Bone marrow (tissue), 2 donors: ENCODE data around the gene SMIM13.
A peak's percentile ranks its signal among the peaks of the same experiment; 100 is the strongest.

Source experiments
- DNase-seq, 2 donors: peaks; one replicate each; lab custom pipeline; 2025; lab: John Stamatoyannopoulos, UW

Gene SMIM13

DNA sequence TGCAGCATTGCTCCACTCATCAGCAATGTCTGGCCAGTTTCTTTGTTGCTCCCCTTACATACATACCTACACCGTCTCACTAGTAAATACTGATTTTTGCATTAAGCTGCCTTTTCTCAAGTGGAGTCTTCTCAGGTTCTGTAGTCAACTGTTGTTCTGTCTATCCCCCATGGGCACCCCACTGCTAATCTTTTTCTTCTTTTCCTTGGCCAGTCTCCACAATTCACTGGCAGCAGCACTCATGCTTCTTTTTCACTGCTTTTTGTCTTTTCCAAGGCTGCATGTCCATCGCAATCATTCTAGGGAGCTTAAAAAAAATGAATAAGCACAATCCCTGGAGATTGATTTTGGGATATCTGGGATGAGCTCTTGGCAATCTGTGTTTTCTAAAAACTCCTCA lies 28.2 kb downstream of the SMIM13 start:
- DNase-seq: no peak

DNA sequence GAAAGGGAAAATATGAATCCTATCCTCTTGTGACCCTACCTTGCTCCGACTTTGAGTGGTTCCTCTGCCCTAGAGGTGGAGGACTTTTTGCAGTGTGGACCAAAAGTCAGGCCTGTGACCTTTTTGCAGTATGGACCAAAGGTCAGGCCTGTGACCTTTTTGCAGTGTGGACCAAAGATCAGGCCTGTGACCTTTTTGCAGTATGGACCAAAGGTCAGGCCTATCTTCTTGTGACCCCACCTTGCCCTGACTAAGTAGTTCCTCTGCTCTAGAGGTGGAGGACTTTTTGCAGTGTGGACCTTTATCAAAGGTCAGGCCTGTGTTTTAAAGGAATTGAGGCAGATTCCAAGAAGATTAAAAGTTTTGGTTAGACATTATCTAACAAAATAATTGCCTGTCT lies 28.7 kb downstream of the SMIM13 start:
- DNase-seq: no peak

DNA sequence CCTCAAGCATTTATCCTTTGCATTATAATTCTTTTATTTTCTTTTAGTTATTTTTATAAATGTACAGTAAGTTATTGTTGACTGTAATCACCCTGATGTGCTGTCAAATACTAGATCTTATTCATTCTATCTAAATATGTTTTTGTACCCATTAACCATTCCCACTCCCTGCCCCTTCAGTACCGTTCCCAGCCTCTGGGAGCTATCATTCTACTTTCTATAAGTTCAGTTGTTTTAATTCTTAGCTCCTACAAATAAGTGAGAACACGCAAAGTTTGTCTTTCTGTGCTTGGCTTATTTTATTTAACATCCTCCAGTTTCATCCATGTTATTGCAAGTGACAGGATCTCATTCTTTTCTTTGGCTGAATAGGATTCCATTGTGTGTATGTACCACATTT lies 30.3 kb downstream of the SMIM13 start:
- DNase-seq: no peak

DNA sequence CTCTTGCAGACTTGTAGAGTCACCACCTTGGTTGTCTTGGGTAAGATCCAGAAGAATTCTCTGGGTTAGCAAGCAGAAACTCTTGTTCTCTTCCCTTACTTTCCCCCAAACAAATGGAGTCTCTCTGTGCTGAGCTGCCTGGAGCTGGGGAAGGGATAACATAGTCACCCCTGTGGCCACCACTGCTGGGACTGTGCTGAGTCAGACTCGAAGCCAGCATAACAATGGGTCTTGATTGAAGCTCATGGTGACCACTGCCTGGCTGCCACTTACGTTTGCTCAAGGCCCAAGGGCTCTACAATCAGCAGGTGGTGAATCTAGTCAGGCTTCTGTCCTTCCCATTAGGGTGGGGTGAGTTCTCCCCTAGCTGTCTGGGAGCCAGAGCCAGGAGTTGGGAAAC lies 33.2 kb downstream of the SMIM13 start:
- no peak for DNase-seq

DNA sequence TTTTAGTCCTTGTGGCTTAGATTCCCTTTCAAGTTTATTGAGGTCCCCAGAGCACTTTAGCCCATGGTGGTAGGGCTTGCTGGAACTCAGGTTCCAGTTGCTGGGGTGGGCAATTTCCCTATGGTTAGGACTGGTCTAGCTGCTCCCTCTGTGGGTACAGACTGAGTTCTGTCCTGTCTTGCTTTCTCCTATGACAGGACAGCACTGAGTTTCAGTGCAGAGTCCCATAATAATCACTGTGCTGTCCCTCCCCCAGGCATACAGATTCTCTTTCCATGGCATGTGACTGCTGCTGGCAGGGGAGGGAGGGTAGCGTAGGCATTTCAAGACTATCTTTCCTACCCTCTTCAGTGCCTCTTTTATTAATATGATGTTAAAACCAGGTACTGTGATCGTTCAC lies 35.0 kb downstream of the SMIM13 start:
- no peak for DNase-seq

DNA sequence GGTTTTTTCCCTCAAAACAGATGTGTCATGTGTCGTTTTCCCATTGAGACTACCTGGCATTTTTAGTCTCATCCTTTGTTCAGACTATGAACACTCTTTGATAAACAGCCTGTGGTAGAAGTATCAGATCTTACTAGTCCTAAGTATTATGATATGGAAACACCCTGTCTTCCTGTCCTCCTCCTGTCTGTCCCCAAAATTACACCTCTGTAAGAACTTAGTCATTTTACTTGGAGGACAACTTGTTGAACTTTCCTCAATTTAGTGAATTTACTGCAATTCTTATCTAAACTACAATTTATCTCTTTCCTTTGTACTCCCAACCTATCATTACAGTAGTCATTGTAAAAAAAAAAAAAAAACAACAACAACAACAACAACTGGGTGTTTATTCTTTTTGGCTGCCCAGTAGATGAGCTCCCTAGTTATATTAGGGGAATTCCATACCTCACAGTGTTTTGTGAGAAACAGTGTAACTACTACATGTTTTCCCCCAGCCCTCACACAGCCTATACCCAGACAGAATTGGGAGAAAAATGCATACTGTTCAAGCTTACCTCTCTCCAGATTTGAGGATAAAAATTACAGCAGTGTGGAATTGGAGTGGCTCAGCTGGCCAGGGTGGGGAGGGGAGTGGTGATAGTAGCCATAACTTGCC lies 36.4 kb downstream of the SMIM13 start:
- no peak for DNase-seq

DNA sequence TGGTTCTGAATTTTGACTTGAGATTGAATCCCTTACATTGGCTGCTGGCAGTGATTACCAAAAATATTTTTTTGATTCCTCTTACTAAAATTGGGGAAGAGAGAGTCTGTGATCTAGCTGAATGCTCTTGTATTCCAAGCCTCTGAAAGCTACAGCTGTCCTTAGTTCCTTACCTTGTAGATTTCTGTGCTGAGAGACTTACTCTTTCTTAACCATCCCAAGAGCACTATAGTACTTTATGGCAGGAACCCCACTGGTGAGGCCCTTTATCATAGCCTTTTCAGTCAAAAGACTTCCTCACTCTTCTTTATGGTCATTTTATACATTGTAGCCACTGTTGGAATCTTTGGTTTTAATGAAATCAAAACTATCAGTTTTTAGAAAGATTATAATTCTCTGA lies 37.0 kb downstream of the SMIM13 start:
- DNase-seq: no peak

DNA sequence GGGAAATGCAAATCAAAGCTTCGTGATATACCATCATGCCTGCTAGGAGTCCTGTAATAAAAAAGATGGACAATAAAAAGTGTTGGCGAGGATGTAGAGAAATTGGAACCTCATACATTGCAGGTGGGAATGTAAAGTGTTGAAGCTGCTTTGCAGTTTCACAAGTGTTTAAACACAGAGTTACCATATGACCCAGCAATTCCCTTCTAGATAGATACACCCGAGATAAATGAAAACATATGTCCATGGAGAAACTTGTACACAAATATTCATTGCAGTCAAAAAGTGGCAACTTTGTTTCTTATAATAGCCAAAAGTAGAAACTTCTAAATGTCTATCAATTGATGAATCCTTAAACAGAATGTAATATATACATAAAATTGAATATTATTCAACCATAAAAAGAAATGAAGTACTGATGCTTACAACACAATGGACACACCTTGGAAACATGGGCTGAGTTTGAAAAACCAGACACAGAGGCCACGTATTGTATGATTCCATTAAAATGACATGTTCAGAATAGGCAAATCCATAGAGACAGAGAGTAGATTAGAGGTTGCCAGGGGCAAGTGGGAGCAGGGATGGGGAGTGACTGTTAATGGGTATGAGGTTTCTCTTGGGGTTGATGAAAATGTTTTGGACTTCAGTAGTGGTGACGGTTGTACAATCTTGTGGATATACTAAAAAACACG lies 38.7 kb downstream of the SMIM13 start:
- no peak for DNase-seq

DNA sequence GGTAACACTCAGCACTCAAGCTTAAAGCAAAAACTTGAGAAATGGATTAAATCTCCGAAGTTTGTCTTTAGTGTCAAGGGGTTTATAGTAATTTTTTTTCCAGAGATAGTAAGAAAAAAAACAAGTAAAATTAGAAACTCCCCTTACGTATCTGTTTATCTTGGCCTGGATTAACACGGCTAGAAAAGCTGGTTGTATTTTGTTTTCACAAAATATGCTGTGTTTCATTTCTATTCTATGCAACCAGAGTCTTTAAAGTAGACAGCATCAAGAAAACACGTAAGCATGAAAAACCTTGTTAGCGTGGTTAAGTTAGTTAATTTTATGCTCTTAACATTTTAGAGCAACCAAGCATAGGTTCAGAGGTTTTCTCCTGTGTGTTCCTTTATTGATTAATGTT lies 39.6 kb downstream of the SMIM13 start:
- no peak for DNase-seq

DNA sequence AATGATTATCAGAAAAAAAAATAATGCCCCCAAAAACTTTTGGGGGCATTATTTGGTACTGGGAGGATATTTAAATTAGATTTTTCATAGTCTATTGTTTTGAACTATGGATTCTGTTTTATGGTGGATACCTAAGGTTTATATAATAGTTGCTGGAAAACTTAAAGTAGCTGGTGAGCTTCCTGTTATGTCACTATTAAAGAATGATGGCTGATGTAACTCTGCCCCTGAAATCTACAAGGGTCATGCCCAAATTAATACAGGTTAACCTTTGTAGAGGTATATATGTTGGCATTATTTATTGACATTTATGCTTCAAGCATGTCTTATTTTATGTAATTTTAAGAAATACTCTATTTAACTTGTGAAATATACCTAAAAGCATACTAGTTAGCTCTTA lies 43.2 kb downstream of the SMIM13 start:
- DNase-seq: no peak

DNA sequence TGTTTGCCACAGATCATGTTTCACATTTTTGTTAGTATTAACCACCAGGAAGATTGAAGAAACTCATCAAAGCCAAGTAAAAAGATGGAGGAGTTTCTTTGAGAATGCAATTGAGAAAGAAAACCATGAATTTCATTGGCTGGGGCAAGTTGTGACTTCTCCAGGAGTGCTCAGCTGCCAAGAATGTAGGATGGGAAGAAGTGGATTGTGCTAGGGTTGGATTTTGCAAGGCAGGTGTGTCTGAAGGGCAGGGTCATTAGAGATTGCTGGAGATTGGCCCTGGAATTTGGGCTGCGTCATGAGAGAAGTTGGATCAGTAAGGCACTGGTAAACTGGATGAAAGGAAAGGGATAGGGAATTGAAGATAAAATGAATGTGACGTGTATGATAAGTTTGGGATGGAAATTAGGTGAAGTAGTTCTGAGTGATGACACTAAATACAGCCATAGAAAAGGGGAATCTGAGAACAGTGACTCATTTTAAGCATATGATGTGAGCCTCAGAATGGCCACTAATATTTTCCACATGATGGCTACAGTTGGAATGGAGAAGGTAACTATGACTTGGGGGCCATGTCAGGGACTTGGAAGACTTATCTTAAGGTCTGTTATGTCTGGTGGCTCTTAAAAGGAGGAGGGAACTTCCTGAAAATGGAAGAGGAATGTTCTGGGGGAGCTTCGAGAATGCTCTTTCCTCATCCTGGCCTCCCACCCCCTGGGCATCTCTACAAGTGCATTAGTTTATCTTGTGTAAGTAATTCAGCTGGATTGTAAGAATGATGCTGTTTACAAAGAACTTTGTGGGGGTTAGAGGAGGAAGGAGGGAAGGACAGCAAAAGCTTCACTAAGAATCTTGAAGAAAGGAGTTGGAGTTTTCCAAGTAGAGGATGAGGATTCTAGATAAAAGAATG lies 45.7 kb downstream of the SMIM13 start:
- peak in 1 of 2 donors; percentile 4 for DNase-seq

DNA sequence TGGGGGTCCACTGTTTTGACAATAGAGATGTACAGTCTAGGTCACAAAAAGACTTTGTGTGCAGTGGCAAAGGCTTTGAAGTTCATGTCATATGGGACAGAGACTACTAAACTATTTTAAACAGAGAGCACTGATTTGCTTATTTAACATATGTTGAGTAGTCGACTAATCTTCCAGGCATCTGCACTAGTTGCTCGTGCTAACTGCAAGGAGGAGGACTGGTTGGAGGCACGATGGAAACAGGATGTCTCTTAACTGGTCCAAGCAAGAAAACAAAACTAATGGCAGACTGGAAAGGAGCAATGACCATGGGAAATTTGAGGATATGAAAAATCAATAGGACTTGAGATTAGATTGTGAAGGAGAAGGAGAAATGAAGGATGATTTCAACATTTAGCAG lies 46.4 kb downstream of the SMIM13 start:
- DNase-seq: no peak

DNA sequence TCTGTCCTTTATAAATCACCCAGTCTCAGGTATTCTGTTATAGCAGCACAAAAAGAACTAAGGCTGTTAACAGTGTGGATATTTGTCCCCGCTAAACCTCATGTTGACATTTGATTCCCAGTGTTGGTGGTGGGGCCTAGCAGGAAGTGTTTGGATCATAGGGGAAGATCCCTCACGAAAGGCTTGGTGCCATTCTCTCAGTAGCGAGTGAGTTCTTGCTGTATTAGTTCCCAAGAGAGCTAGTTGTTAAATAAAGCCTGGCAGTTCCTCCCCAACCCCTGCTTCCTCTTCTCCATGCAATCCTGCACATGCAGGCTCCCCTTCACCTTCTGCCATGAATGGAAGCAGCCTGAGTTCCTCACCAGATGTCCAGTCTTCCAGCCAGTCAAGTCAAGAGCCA lies 47.7 kb downstream of the SMIM13 start:
- DNase-seq: no peak

DNA sequence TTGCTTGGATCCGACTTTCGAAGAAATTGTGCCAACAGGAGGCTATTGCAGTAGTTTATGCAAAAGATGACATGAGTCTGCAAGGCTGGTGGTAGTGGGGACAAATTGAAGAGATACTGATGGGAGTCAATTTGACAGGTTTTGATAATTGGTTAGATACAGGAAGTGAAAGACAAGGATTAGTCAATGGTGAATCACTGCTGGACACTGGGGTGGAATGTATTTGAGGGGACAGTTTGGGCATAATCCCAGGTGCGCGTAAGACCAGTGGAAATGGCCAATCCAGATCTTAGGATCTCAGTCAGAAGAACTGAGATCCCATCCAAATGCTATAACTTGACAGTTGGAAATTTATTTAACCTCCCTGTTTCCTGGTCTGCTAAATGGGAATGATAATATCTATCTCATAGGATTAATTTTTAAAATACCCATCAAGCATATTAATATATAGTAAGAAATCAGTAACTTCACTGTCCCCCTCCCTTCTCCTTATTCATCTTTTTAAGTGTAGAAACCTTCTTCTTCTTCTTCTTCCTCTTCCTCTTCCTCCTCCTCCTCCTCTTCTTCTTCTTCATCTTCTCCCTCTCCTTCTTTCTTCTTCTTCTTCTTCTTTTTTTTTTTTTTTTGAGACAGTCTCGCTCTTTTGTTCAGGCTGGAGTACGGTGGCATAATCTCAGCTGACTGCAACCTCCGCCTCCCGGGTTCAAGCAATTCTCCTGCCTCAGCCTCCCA lies 48.8 kb downstream of the SMIM13 start:
- no peak for DNase-seq

DNA sequence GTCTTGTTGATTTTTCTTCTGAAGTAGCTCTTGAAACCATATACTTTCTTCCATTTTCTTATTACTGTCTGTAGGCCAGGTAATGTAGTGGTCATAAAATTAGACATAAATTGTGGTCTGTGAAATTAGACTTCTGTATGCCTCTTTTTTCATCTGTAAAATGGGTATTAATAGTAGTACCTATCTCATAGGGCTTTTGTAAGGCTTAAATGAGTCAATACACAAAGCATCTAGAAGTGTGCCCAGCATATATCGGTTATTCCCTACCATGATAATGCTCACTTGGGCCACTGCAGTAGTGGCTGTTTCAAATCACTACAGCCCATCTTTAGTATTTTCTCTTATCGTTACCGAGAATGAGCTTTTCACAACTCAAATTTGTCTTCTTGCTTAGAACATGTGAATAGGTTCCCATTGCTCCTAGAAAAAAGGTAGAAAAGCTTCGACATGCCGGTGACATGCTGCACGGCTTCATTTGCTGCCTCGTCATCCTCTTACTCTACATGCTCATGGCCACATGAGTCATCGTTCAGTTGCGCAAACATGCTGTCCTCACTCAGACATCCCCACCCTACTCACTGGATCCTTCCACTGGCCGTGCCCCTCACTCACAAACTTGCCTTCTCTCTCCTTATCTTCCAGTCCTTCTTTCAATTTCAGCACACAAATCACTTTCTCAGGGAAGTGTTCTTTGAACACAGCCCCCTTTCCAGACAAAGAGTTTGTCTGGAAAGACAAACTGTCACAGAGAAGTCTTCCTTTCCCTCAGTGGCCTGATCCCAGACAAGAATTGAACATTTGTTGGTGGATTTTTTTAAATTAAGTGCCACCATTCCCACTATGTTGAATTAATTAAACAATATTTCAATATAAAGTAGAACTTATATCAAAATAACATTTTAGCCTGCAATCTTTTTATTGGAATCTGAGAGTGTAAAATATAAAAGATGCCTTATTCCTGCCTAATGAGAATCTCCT lies 50.0 kb downstream of the SMIM13 start:
- DNase-seq: peak; percentile 55 to 59

DNA sequence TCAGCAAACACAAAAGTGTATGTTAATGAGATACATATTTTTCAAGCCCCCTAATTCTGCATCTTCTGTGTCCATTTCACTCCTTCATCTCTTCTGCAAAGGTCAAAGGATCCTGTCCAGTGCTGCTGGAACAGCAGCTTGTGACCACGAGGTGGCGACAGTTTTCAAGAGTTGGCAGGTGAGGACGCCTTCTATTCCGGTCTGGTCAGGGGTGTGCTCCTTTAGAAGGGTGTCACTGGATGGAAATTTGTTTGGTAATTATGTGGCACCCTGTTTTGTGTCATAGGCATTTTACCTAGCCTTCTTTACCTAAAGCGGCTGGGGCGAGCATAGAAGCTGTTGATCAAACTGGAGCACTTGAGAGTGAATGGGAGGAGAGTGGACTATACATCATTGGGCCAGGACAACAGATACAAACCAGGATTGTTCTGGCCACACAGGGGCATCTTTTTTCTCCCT lies 50.8 kb downstream of the SMIM13 start:
- peak; percentile 13 to 49 for DNase-seq

DNA sequence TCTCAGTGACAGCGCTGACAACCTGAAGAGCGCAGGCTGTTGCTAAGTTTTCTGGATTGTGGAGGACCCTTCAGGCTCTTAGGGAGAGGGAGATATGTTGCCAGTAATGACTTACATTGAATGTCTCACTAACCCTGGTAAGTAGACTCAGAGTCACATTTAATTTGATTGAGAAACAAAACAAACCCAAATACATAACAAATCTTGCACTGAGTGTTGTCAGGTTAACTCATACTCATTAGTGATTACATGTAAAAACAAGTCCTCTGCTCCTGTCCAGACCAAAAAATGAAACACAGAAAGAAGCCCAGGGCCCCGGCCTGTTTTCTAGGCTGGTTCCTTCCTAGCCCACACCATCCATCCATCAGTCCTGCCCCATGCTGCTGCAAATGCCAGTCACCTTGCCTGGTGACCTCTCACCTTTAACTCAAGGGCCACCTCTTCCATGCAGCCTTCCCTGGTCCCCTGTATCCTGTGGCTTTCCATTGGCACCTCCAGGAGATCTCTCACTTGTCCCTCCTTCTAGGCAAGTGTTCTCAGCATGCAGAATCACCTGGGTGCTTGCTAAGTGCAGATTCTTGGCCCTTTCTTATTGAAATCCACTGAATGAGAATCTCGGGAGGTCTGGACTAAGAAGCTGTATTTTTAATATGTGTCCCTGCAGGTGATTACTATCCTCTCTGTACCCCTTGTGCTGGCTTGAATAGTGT lies 52.6 kb downstream of the SMIM13 start:
- no peak for DNase-seq

DNA sequence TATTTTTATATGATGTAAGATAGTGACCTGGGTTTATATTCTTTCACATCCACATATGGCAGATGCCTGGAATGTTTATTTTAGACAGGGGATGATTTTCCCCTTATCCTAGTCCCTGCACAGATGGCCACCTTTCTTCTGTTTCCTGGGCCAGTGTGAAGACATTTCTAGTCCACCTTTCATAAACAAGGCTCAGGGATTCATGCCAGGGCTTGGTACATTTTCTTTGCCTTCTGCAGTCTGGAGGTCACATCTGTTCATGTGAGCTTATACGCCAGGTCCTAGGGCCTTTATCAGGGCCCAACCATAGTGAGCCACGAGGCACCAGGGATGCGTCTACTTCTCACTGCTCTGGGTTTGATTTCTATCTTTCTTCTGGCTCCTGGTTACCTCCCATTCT lies 55.9 kb downstream of the SMIM13 start:
- DNase-seq: no peak

DNA sequence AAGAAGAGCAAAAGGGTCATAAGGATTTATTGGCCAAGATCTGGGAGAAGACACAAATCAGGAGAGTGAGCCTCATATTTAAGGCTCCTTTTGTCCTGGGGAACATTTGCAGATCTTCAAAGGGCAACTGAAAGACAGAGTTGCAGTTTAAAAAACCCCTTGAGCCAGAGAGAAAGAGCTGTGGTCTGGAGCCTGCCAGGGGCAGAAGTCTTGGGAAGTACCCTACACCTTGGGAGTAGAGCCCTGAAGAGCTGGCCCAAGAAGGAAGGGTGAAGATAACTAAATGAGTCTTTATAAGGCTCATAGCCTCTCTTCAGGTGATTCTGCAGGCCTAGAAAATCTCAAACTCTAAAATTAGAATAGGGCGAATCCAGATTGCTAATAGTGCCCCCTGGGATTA lies 57.9 kb downstream of the SMIM13 start:
- no peak for DNase-seq

DNA sequence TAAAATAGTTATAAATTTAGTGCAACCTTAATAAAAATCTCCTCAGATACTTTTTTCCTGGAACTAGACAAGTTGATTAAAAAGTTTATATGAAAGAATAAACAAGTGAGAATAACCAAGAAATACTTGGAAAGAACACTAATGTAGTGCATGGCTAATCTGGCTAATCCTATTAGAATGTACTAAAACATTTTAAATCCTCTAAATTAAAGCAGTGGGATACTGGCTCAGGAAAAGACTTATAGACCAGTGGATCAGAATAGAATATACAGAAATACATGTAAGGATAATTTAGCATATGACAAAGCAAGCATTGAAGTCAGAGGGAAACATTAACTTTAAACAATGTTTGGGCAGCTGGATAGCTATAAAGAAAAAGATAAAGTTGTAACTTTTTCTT lies 58.9 kb downstream of the SMIM13 start:
- no peak for DNase-seq
